Skeletal muscle satellite cell (primary cell): ENCODE results near the gene COL23A1.
"Not testable (repeated sequence)": the region's sequence is repeated elsewhere in the genome, so short reads cannot be mapped to it uniquely, and the experiment has no call there.

Source experiments
- H3K27me3 ChIP-seq: 2 replicates; pipeline ENCODE4 v1.7.0; 2013; ENCODE audit warnings: low read length; ENCODE audit not compliant: control insufficient read depth, insufficient read depth
- H3K36me3 ChIP-seq: 2 replicates; pipeline ENCODE4 v1.7.0; 2013; ENCODE audit warnings: mild to moderate bottlenecking, control low read depth, low read length; ENCODE audit not compliant: insufficient read depth
- H3K4me1 ChIP-seq: 2 replicates; pipeline ENCODE4 v1.7.0; 2013; ENCODE audit warnings: low read length; ENCODE audit not compliant: control insufficient read depth, insufficient read depth
- H3K4me2 ChIP-seq: 2 replicates; pipeline ENCODE4 v1.7.0; 2013; ENCODE audit warnings: mild to moderate bottlenecking, low read length
- H3K4me3 ChIP-seq: 2 replicates; pipeline ENCODE4 v1.7.0; 2013; ENCODE audit warnings: low read length
- H3K9ac ChIP-seq: 2 replicates; pipeline ENCODE4 v1.7.0; 2013; ENCODE audit warnings: mild to moderate bottlenecking, low read depth, low read length, moderate library complexity
- H3K9me3 ChIP-seq: replicated peaks from 2 replicates; pipeline ENCODE4 v1.7.0; 2013; ENCODE audit warnings: mild to moderate bottlenecking, control low read depth, low read length

Gene COL23A1

GRCh38 chr5:178586396-178586795 lies 3.8 kb downstream of the COL23A1 start:
- H3K36me3 ChIP-seq, result no peaks in the 10 kb centered on the region
- no peak overlapping the region for H3K4me2 ChIP-seq
- peaks cover 26% of the 10 kb centered on the region for H3K27me3 ChIP-seq
- no peak overlapping the region for H3K4me3 ChIP-seq
- H3K4me1 ChIP-seq, result peaks cover 13% of the 10 kb centered on the region
- H3K9ac ChIP-seq, result no peak overlapping the region
- H3K9me3 ChIP-seq, result peaks cover 4% of the 10 kb centered on the region

GRCh38 chr5:178585421-178585820 lies 4.8 kb downstream of the COL23A1 start:
- H3K27me3 ChIP-seq, result peaks cover 26% of the 10 kb centered on the region
- H3K36me3 ChIP-seq, H3K4me1 ChIP-seq, H3K9me3 ChIP-seq, H3K9ac ChIP-seq, H3K4me3 ChIP-seq, H3K4me2 ChIP-seq: not testable (repeated sequence)

GRCh38 chr5:178583279-178583678 lies 6.9 kb downstream of the COL23A1 start:
- Histone ChIP-seq H3K4me2 (no peak overlapping the region), H3K9me3 (peaks cover 4% of the 10 kb centered on the region), H3K36me3 (no peaks in the 10 kb centered on the region), H3K4me1 (no peaks in the 10 kb centered on the region), H3K9ac (no peak overlapping the region), H3K4me3 (no peak overlapping the region), H3K27me3 (peaks cover 13% of the 10 kb centered on the region)

- no peak overlapping the region for H3K4me3 ChIP-seq
- H3K9ac ChIP-seq, result no peak overlapping the region
- peaks cover 4% of the 10 kb centered on the region for H3K9me3 ChIP-seq
- H3K27me3 ChIP-seq, result peaks cover 3% of the 10 kb centered on the region
- no peak overlapping the region for H3K4me2 ChIP-seq
- H3K4me1 ChIP-seq, result no peaks in the 10 kb centered on the region
- no peaks in the 10 kb centered on the region for H3K36me3 ChIP-seq
Measured at GRCh38 chr5:178582291-178582690, 7.9 kb downstream of the COL23A1 start.

GRCh38 chr5:178581621-178582020 lies 8.6 kb downstream of the COL23A1 start:
- Histone ChIP-seq H3K36me3 (no peaks in the 10 kb centered on the region), H3K9me3 (peaks cover 4% of the 10 kb centered on the region), H3K27me3 (no peaks in the 10 kb centered on the region), H3K4me1 (no peaks in the 10 kb centered on the region), H3K9ac (no peak overlapping the region), H3K4me2 (no peak overlapping the region), H3K4me3 (no peak overlapping the region)

GRCh38 chr5:178580271-178580955 lies 9.8 kb downstream of the COL23A1 start:
- peaks cover 2% of the 10 kb centered on the region for H3K9me3 ChIP-seq
- no peak overlapping the region for H3K9ac ChIP-seq
- H3K4me2 ChIP-seq, result no peak overlapping the region
- no peaks in the 10 kb centered on the region for H3K36me3 ChIP-seq
- H3K27me3 ChIP-seq, result no peaks in the 10 kb centered on the region
- H3K4me1 ChIP-seq, result no peaks in the 10 kb centered on the region
- H3K4me3 ChIP-seq, result no peak overlapping the region

GRCh38 chr5:178577944-178578343 lies 12.2 kb downstream of the COL23A1 start:
- Histone ChIP-seq H3K4me1 (no peaks in the 10 kb centered on the region), H3K36me3 (no peaks in the 10 kb centered on the region), H3K9ac (no peak overlapping the region), H3K4me2 (no peak overlapping the region), H3K9me3 (no peaks in the 10 kb centered on the region), H3K27me3 (no peaks in the 10 kb centered on the region), H3K4me3 (no peak overlapping the region)

- no peak overlapping the region for H3K9ac ChIP-seq
- H3K27me3 ChIP-seq, result no peaks in the 10 kb centered on the region
- H3K4me1 ChIP-seq, result no peaks in the 10 kb centered on the region
- H3K4me3 ChIP-seq, result no peak overlapping the region
- H3K4me2 ChIP-seq, result no peak overlapping the region
- no peaks in the 10 kb centered on the region for H3K9me3 ChIP-seq
- H3K36me3 ChIP-seq, result no peaks in the 10 kb centered on the region
Measured at GRCh38 chr5:178577376-178577839, 12.8 kb downstream of the COL23A1 start.

- H3K27me3 ChIP-seq, result no peaks in the 10 kb centered on the region
- no peak overlapping the region for H3K4me3 ChIP-seq
- no peak overlapping the region for H3K4me2 ChIP-seq
- H3K36me3 ChIP-seq, result no peaks in the 10 kb centered on the region
- H3K4me1 ChIP-seq, result no peaks in the 10 kb centered on the region
- H3K9me3 ChIP-seq, result no peaks in the 10 kb centered on the region
- H3K9ac ChIP-seq, result no peak overlapping the region
Measured at GRCh38 chr5:178576591-178577351, 13.4 kb downstream of the COL23A1 start.

GRCh38 chr5:178573216-178573615 lies 17.0 kb downstream of the COL23A1 start:
- Histone ChIP-seq H3K9ac (no peak overlapping the region), H3K4me2 (no peak overlapping the region), H3K9me3 (no peaks in the 10 kb centered on the region), H3K36me3 (no peaks in the 10 kb centered on the region), H3K4me1 (no peaks in the 10 kb centered on the region), H3K4me3 (no peak overlapping the region), H3K27me3 (no peaks in the 10 kb centered on the region)

- Histone ChIP-seq H3K9me3 (no peaks in the 10 kb centered on the region), H3K36me3 (no peaks in the 10 kb centered on the region), H3K4me2 (no peak overlapping the region), H3K27me3 (no peaks in the 10 kb centered on the region), H3K4me3 (no peak overlapping the region), H3K9ac (no peak overlapping the region), H3K4me1 (no peaks in the 10 kb centered on the region)
Measured at GRCh38 chr5:178572617-178573016, 17.6 kb downstream of the COL23A1 start.

- H3K36me3 ChIP-seq, result no peaks in the 10 kb centered on the region
- no peaks in the 10 kb centered on the region for H3K27me3 ChIP-seq
- no peak overlapping the region for H3K9ac ChIP-seq
Measured at GRCh38 chr5:178569485-178569884, 20.7 kb downstream of the COL23A1 start.

More at GRCh38 chr5:178569485-178569884, 20.7 kb downstream of the COL23A1 start:
- Histone ChIP-seq H3K4me1 (no peaks in the 10 kb centered on the region), H3K4me2 (no peak overlapping the region), H3K4me3 (no peak overlapping the region), H3K9me3 (no peaks in the 10 kb centered on the region)
